OCI-LY1 (cell line): ENCODE results near the gene DELE1.

Experiments used
- CTCF ChIP-seq: fragments of 200-600 bp; sonication (generic), shearing (Covaris generic); IDR thresholded peaks from 2 replicates; pipeline ENCODE4 v1.5.1; 2017; ENCODE audit warnings: mild to moderate bottlenecking, antibody characterized with exemption, low read length, moderate library complexity, mixed read lengths
- EZH2 ChIP-seq: fragments of 200-600 bp; sonication (generic), shearing (Covaris generic); IDR thresholded peaks from 2 replicates; pipeline ENCODE4 v1.8.0; 2017; ENCODE audit warnings: borderline replicate concordance, mixed run types, mild to moderate bottlenecking, antibody characterized with exemption, low read length, moderate library complexity, mixed read lengths

- TF ChIP-seq CTCF, result no peak
- no peak for TF ChIP-seq EZH2
Measured at GRCh38 chr5:141966963-141967333, 43.3 kb downstream of the DELE1 start.
